ENCODE measurements around the gene APOF. TPM values are rescaled to one million over a fixed set of nuclear protein-coding genes. Genes with fewer than 3 reads are reported as not detected.

APOF gene
- total and polyA plus RNA-seq, 9 of the 15 experiments (the other 6 are each of a cell fraction or from before 2014, with no cell fraction given) = 0.09 to 0.15 (median 0.12) TPM; not detected in 5

DNA sequence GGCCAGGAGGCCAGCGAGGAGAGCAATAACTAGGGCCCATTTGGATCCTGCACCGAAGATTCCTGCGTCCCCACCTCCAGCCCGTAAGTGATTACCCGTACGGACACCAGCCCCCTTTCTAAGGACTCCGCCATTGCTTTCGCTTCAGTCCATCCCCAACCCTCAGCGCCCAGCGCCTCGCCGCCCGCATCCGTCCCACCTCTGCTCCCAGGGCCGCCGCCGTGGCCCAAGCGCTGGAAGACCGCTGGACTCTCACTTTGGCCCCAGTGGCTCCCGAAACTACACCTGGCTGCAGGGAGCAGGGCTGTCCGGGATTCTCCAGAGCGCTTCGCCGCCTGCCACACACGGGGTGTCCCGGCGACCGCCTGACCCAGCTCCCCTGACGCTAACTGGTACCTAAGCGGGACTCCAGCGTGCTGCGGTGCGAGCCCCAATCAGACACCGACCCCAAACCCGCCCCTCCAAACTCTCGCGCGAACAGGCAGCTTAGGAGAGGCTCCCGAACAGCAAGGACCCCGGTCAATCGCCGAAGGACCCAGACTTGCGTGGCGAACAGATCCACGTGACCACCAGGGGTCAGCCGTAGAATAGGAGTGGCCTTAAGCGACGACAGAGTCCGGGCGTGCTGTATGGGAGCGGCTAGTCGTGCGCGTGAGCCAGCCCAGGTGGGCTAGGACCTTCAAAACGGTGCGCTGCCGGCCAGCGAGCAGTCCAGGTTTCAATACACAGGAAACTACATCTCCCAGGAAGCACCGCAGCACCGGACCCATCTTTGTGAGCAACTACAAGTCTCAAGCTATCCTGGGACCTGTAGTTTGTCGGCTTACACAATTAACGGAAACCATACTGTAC is 46.8 kb downstream of the APOF start, which contains the start of gene CNPY2:
TSS of gene CNPY2 (minus strand) at position 367 of the 852 bp plus-strand sequence. CDS start 771 bp downstream, outside the sequence.
- ChIA-PET CTCF (ENCODE audit: low intra/inter-chr PET ratio) (no interaction called here), POLR2A (interaction anchor here (0.7 to 4.2 kb wide), 20 partner anchors 9 to 175 kb away, joined by 3 to 26 read pairs (median 4); partner anchors contain the start of genes IL23A, PAN2 and TIMELESS)
- H3K27me3 ChIP-seq (ENCODE audit: control insufficient read depth in 2 of 2, insufficient read depth in 2 of 2, low read length in 2 of 2) = no peaks in the 10 kb centered on the region
- peaks cover 49% of the 10 kb centered on the region for H3K36me3 ChIP-seq (ENCODE audit: control insufficient read depth, insufficient read depth, low read length)
- H3K4me1 ChIP-seq (replicated peaks in 1 of 2; ENCODE audit: control insufficient read depth in 2 of 2, insufficient read depth in 2 of 2, low read length in 2 of 2) = peaks cover 11% of the 10 kb centered on the region in 2 experiments; a peak in 4 of 5 replicates
- no peaks in the 10 kb centered on the region for H3K9me3 ChIP-seq (replicated peaks; ENCODE audit: control insufficient read depth, insufficient read depth, low read depth, low read length)
- DNase-seq (ENCODE audit: extremely low read depth in 1 of 4, low spot score in 3 of 4) (peak; percentile 94 to 98 (median 95)), ATAC-seq (peak; percentile 96), FAIRE-seq (peak; percentile 100)
- peak within 1 kb of the TSS; percentile 87 for H2AFZ ChIP-seq (ENCODE audit: low read depth, low read length)
- no TSS peak for BruUV-seq (replicated peaks)
- H3K9ac ChIP-seq (ENCODE audit: insufficient read depth in 1 of 2, low read depth in 2 of 2, low read length in 2 of 2) = peak within 1 kb of the TSS; percentile 85 to 98
- peaks cover 19% of the 10 kb centered on the region for H3K79me2 ChIP-seq (ENCODE audit: control insufficient read depth, insufficient read depth, low read length)
- intact Hi-C loops (cut with micrococcal nuclease) (loop anchor here (1.0 to 5.0 kb wide), 4 partner anchors 17 to 148 kb away; partner anchors contain the start of gene PAN2), in situ Hi-C loops (cut with MboI) (no loop called here)
- H3K4me2 ChIP-seq (ENCODE audit: insufficient read depth, low read length) = peak within 1 kb of the TSS; percentile 90
- no peaks in the 10 kb centered on the region for H3K9me1 ChIP-seq (ENCODE audit: control insufficient read depth, insufficient read depth, low read length)
- H3K4me3 ChIP-seq = peak within 1 kb of the TSS; percentile 72
- peak within 1 kb of the TSS; percentile 77 for H3K27ac ChIP-seq (ENCODE audit: extremely low read depth, low read depth, low read length)
- WGBS (ENCODE audit: insufficient coverage, low coverage, missing lambda C conversion rate) = under 1% methylated on average over 54 of the region's 62 CpGs
- H4K20me1 ChIP-seq (replicated peaks; ENCODE audit: control insufficient read depth, insufficient read depth, low read length) = no peaks in the 10 kb centered on the region
- TF ChIP-seq CREB1 (IDR thresholded peaks at IDR 0.05) (no peak; the same call in 1 of the 2 replicates), CREB1 (CRISPR knock-in tag; IDR thresholded peaks at IDR 0.05) (peak; percentile 77), ZNF217 (CRISPR knock-in tag; IDR thresholded peaks at IDR 0.05) (no peak), ZBTB49 (CRISPR knock-in tag; IDR thresholded peaks at IDR 0.05; ENCODE audit: borderline replicate concordance) (peak; percentile 92; the same call in 1 of the 2 replicates), CHD1 (IDR thresholded peaks at IDR 0.05; ENCODE audit: low read length) (peak; percentile 48), CSDE1 (IDR thresholded peaks at IDR 0.05) (no peak), RB1 (IDR thresholded peaks at IDR 0.05; ENCODE audit: low read depth) (peak; percentile 63; the same call in 1 of the 2 replicates), ZNF318 (IDR thresholded peaks at IDR 0.05; ENCODE audit: borderline replicate concordance in 1 of 2, low read depth in 1 of 2) (no peak; a peak in 1 of 4 replicates), RAD21 (CRISPR knock-in tag; conservative IDR thresholded peaks at IDR 0.05 in 1 of 2, IDR thresholded peaks at IDR 0.05 in 1 of 2) (peak; percentile 46 to 83), WHSC1 (IDR thresholded peaks at IDR 0.05; ENCODE audit: low read length) (no peak)

Data from K562 (cell line).